Mesenchymal stem cell (in vitro differentiated cells and primary cell): ENCODE data around the gene PLD1.
A peak's percentile ranks its signal among the peaks of the same experiment; 100 is the strongest.

ENCODE experiments used
- DNase-seq: peaks from one replicate; pipeline ENCODE4 v3.0.0-alpha.2; 2013
- H2AFZ ChIP-seq: one replicate; pipeline ENCODE4 v1.6.1; 2013; ENCODE audit warnings: low read depth, mild to moderate bottlenecking, control low read depth, inconsistent platforms, low read length, moderate library complexity
- H2AK5ac ChIP-seq: 2 replicates; pipeline ENCODE4 v1.6.1; 2013; ENCODE audit warnings: low read length, moderate library complexity, mild to moderate bottlenecking, inconsistent platforms; ENCODE audit not compliant: severe bottlenecking
- H2BK120ac ChIP-seq: one replicate; pipeline ENCODE4 v1.6.1; 2013; ENCODE audit warnings: low read depth, mild to moderate bottlenecking, inconsistent platforms, low read length, moderate library complexity
- H2BK12ac ChIP-seq, 2 experiments: one replicate each; pipeline ENCODE4 v1.6.1; 2013; ENCODE audit warnings: inconsistent platforms in 2 of 2, low read length in 2 of 2, mild to moderate bottlenecking in 2 of 2, moderate library complexity in 2 of 2, control low read depth in 1 of 2
- H2BK15ac ChIP-seq: one replicate; pipeline ENCODE4 v1.6.1; 2013; ENCODE audit warnings: mild to moderate bottlenecking, low read depth, inconsistent platforms; ENCODE audit not compliant: poor library complexity, severe bottlenecking
- H2BK5ac ChIP-seq: 2 replicates; pipeline ENCODE4 v1.6.1; 2013; ENCODE audit warnings: low read depth, mild to moderate bottlenecking, low read length, control low read depth, inconsistent platforms; ENCODE audit not compliant: poor library complexity, severe bottlenecking
- H3K14ac ChIP-seq, 2 experiments: one replicate each; pipeline ENCODE4 v1.6.1; 2013; ENCODE audit warnings: inconsistent platforms in 2 of 2, low read length in 2 of 2, control low read depth in 1 of 2, mild to moderate bottlenecking in 1 of 2, moderate library complexity in 1 of 2
- H3K18ac ChIP-seq, 2 experiments: one replicate each; pipeline ENCODE4 v1.6.1; 2013; ENCODE audit warnings: inconsistent platforms in 2 of 2, low read length in 2 of 2, control low read depth in 1 of 2, low read depth in 1 of 2, mild to moderate bottlenecking in 1 of 2
- H3K23ac ChIP-seq, 2 experiments: one replicate each; pipeline ENCODE4 v1.6.1; 2013; ENCODE audit warnings: inconsistent platforms in 2 of 2, low read length in 2 of 2, mild to moderate bottlenecking in 2 of 2, moderate library complexity in 2 of 2, control low read depth in 1 of 2
- H3K27ac ChIP-seq: 2 replicates; pipeline ENCODE4 v1.5.1; 2013; ENCODE audit warnings: mild to moderate bottlenecking, moderate library complexity, low read length, control low read depth, inconsistent platforms; ENCODE audit not compliant: poor library complexity, severe bottlenecking
- H3K27me3 ChIP-seq, 2 experiments: 2 replicates each; pipeline versions ENCODE4 v1.6.1 to v1.7.0; 2013; ENCODE audit warnings: low read length in 2 of 2, mild to moderate bottlenecking in 2 of 2, moderate library complexity in 2 of 2, control low read depth in 1 of 2, inconsistent platforms in 1 of 2; ENCODE audit not compliant: control insufficient read depth in 1 of 2, insufficient read depth in 1 of 2
- H3K36me3 ChIP-seq, 2 experiments: 2 replicates each; pipeline versions ENCODE4 v1.6.1 to v1.7.0; 2013; ENCODE audit warnings: low read length in 2 of 2, control low read depth in 1 of 2, inconsistent platforms in 1 of 2, low read depth in 1 of 2, mild to moderate bottlenecking in 1 of 2; ENCODE audit not compliant: insufficient read depth in 2 of 2, control insufficient read depth in 1 of 2
- H3K4ac ChIP-seq, 2 experiments: one replicate each; pipeline ENCODE4 v1.6.1; 2013; ENCODE audit warnings: inconsistent platforms in 2 of 2, low read length in 2 of 2, mild to moderate bottlenecking in 2 of 2, moderate library complexity in 2 of 2, control low read depth in 1 of 2, low read depth in 1 of 2
- H3K4me1 ChIP-seq: 2 replicates; pipeline ENCODE4 v1.6.1; 2013; ENCODE audit warnings: low read depth, low read length, control low read depth; ENCODE audit not compliant: control insufficient read depth, insufficient read depth
- H3K4me2 ChIP-seq: 2 replicates; pipeline ENCODE4 v1.6.1; 2013; ENCODE audit warnings: low read length, mild to moderate bottlenecking, inconsistent platforms; ENCODE audit not compliant: poor library complexity, severe bottlenecking
- H3K4me3 ChIP-seq, 2 experiments: 2 replicates each; pipeline versions ENCODE4 v1.5.1 to v1.7.0; 2013; ENCODE audit warnings: low read length in 2 of 2, mild to moderate bottlenecking in 2 of 2, control low read depth in 1 of 2, low read depth in 1 of 2; ENCODE audit not compliant: insufficient read depth in 1 of 2
- H3K79me1 ChIP-seq: replicated peaks from 2 replicates; pipeline ENCODE4 v1.6.1; 2013; ENCODE audit warnings: mild to moderate bottlenecking, control low read depth, low read length, inconsistent platforms; ENCODE audit not compliant: poor library complexity, severe bottlenecking
- H3K9ac ChIP-seq: 2 replicates; pipeline ENCODE4 v1.7.0; 2013; ENCODE audit warnings: mild to moderate bottlenecking, low read length, moderate library complexity
- H3K9me3 ChIP-seq: 2 replicates; pipeline ENCODE4 v1.7.0; 2013; ENCODE audit warnings: mild to moderate bottlenecking, low read length; ENCODE audit not compliant: control insufficient read depth
- H4K8ac ChIP-seq: one replicate; pipeline ENCODE4 v1.6.1; 2013; ENCODE audit warnings: inconsistent platforms, mild to moderate bottlenecking, low read length, moderate library complexity
- H4K91ac ChIP-seq: one replicate; pipeline ENCODE4 v1.6.1; 2013; ENCODE audit warnings: mild to moderate bottlenecking, low read length, inconsistent platforms
- WGBS: methylation state at CpG from one replicate; pipeline ENCODE4 v1.1.7; 2013; ENCODE audit warnings: mixed read lengths; 5-methylcytosine and 5-hydroxymethylcytosine counted together

Gene PLD1

GRCh38 chr3:171829841-171830517 lies 19.7 kb upstream of the PLD1 start:
- peak overlapping the region in 1 of 2 experiments; percentile 18 for H3K4me3 ChIP-seq
- WGBS: 22% methylated on average over 6 of the region's 6 CpGs

GRCh38 chr3:171828902-171829770 lies 18.9 kb upstream of the PLD1 start:
- no peak overlapping the region for H3K4me2 ChIP-seq
- H3K4me1 ChIP-seq: peaks cover 12% of the 10 kb centered on the region
- no peak overlapping the region for H4K8ac ChIP-seq
- H2AK5ac ChIP-seq: no peak overlapping the region
- H3K23ac ChIP-seq: no peak overlapping the region
- no peaks in the 10 kb centered on the region for H3K9me3 ChIP-seq
- no peak overlapping the region for H3K14ac ChIP-seq
- no peak overlapping the region for H4K91ac ChIP-seq
- no peak overlapping the region for H3K4me3 ChIP-seq
- no peak overlapping the region for H2BK5ac ChIP-seq
- no peak overlapping the region for H3K27ac ChIP-seq
- H2BK15ac ChIP-seq: no peak overlapping the region
- H3K4ac ChIP-seq: no peak overlapping the region
- no peak overlapping the region for H2AFZ ChIP-seq
- no peak overlapping the region for H3K9ac ChIP-seq
- no peaks in the 10 kb centered on the region for H3K27me3 ChIP-seq
- peak overlapping the region in 1 of 2 experiments; percentile 77 for H2BK12ac ChIP-seq
- 97% methylated on average over 5 of the region's 5 CpGs for WGBS
- H3K79me1 ChIP-seq: no peaks in the 10 kb centered on the region
- no peak for DNase-seq
- no peak overlapping the region for H3K18ac ChIP-seq
- H3K36me3 ChIP-seq: no peaks in the 10 kb centered on the region
- no peak overlapping the region for H2BK120ac ChIP-seq

More at GRCh38 chr3:171829841-171830517, 19.7 kb upstream of the PLD1 start:
- Histone ChIP-seq H2BK12ac (peak overlapping the region in 1 of 2 experiments; percentile 77), H3K36me3 (no peaks in the 10 kb centered on the region), H3K4me1 (peaks cover 6% of the 10 kb centered on the region), H2BK5ac (no peak overlapping the region), H3K79me1 (no peaks in the 10 kb centered on the region), H4K91ac (no peak overlapping the region), H3K9ac (peak overlapping the region; percentile 66), H2BK15ac (no peak overlapping the region), H3K27me3 (no peaks in the 10 kb centered on the region), H2BK120ac (peak overlapping the region; percentile 34), H3K27ac (no peak overlapping the region), H2AK5ac (no peak overlapping the region), H3K14ac (no peak overlapping the region), H3K4ac (no peak overlapping the region), H3K18ac (peak overlapping the region in 1 of 2 experiments; percentile 43), H2AFZ (no peak overlapping the region), H3K9me3 (no peaks in the 10 kb centered on the region), H4K8ac (no peak overlapping the region), H3K4me2 (no peak overlapping the region), H3K23ac (no peak overlapping the region)
- peak; percentile 88 for DNase-seq

GRCh38 chr3:171827836-171828458 lies 17.7 kb upstream of the PLD1 start:
- 94% methylated on average over 10 of the region's 10 CpGs for WGBS
- DNase-seq: no peak
- no peak overlapping the region for H3K9ac ChIP-seq

GRCh38 chr3:171827385-171827784 lies 17.1 kb upstream of the PLD1 start:
- peaks cover 14% of the 10 kb centered on the region for H3K4me1 ChIP-seq
- WGBS: 81% methylated on average over 3 of the region's 3 CpGs

More at GRCh38 chr3:171827836-171828458, 17.7 kb upstream of the PLD1 start:
- Histone ChIP-seq H3K18ac (no peak overlapping the region), H2AFZ (no peak overlapping the region), H3K27me3 (no peaks in the 10 kb centered on the region), H4K91ac (no peak overlapping the region), H3K79me1 (no peaks in the 10 kb centered on the region), H3K23ac (no peak overlapping the region), H3K4ac (no peak overlapping the region), H3K14ac (no peak overlapping the region), H3K27ac (no peak overlapping the region), H3K36me3 (no peaks in the 10 kb centered on the region), H3K4me1 (peaks cover 13% of the 10 kb centered on the region), H2BK12ac (peak overlapping the region in 1 of 2 experiments; percentile 67), H3K9me3 (no peaks in the 10 kb centered on the region), H2BK15ac (no peak overlapping the region), H2BK120ac (no peak overlapping the region), H3K4me3 (no peak overlapping the region), H4K8ac (no peak overlapping the region), H2AK5ac (no peak overlapping the region), H3K4me2 (no peak overlapping the region), H2BK5ac (no peak overlapping the region)

More at GRCh38 chr3:171827385-171827784, 17.1 kb upstream of the PLD1 start:
- no peak overlapping the region for H4K8ac ChIP-seq
- no peak overlapping the region for H3K14ac ChIP-seq
- no peak for DNase-seq
- peak overlapping the region; percentile 2 for H2AK5ac ChIP-seq
- H2AFZ ChIP-seq: no peak overlapping the region
- H3K9ac ChIP-seq: no peak overlapping the region
- H2BK15ac ChIP-seq: no peak overlapping the region
- H3K4ac ChIP-seq: peak overlapping the region in 1 of 2 experiments; percentile 78
- H2BK120ac ChIP-seq: no peak overlapping the region
- H2BK12ac ChIP-seq: peak overlapping the region; percentile 18 to 85
- no peak overlapping the region for H3K4me3 ChIP-seq
- no peak overlapping the region for H3K4me2 ChIP-seq
- H2BK5ac ChIP-seq: no peak overlapping the region
- peak overlapping the region; percentile 13 to 45 for H3K18ac ChIP-seq
- H3K27ac ChIP-seq: no peak overlapping the region
- H3K27me3 ChIP-seq: no peaks in the 10 kb centered on the region
- H3K23ac ChIP-seq: no peak overlapping the region
- H3K9me3 ChIP-seq: no peaks in the 10 kb centered on the region
- H4K91ac ChIP-seq: peak overlapping the region; percentile 18
- H3K36me3 ChIP-seq: no peaks in the 10 kb centered on the region
- H3K79me1 ChIP-seq: no peaks in the 10 kb centered on the region
